Neural progenitor cell (in vitro differentiated cells): ENCODE results near the gene ANXA8.
"Not testable (repeated sequence)": the region's sequence is repeated elsewhere in the genome, so short reads cannot be mapped to it uniquely, and the experiment has no call there.

Experiments
- EZH2phosphoT487 ChIP-seq: fragments of 200-600 bp; sonication (generic); IDR thresholded peaks from 2 replicates; pipeline ENCODE4 v1.6.1; 2017; ENCODE audit warnings: antibody characterized with exemption
- TF ChIP-seq, protein P1 (sequence below): fragments of 200-600 bp; sonication (generic); IDR thresholded peaks from 2 replicates; pipeline ENCODE4 v1.5.1; 2017; ENCODE audit warnings: antibody characterized with exemption, mild to moderate bottlenecking

DNA sequence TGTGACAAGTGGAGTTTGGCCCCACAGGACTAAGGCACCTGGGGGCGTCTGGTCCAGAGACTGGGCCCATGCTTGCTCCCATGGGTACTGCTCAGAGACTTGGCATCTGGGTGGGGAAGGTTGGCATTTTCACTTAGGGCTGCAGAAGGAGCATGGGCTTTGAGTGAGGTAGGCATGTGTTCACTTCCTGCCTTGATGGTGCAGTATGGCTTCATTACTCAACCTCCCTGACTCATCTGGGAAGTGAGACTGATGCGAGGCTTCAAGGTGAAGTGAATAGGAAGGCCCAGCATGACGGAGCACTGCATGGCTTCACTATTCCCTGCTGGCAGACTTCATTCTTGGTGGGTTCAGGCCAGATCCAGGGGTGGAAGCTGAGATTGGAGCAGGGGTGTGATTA is 11.3 kb downstream of the ANXA8 start:
- TF ChIP-seq, protein P1, sequence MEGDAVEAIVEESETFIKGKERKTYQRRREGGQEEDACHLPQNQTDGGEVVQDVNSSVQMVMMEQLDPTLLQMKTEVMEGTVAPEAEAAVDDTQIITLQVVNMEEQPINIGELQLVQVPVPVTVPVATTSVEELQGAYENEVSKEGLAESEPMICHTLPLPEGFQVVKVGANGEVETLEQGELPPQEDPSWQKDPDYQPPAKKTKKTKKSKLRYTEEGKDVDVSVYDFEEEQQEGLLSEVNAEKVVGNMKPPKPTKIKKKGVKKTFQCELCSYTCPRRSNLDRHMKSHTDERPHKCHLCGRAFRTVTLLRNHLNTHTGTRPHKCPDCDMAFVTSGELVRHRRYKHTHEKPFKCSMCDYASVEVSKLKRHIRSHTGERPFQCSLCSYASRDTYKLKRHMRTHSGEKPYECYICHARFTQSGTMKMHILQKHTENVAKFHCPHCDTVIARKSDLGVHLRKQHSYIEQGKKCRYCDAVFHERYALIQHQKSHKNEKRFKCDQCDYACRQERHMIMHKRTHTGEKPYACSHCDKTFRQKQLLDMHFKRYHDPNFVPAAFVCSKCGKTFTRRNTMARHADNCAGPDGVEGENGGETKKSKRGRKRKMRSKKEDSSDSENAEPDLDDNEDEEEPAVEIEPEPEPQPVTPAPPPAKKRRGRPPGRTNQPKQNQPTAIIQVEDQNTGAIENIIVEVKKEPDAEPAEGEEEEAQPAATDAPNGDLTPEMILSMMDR = not testable (repeated sequence)
- TF ChIP-seq EZH2phosphoT487 = not testable (repeated sequence)
